Natural killer cell (primary cell): ENCODE results near the gene CSNK1G1. TPM values are rescaled to one million over a fixed set of nuclear protein-coding genes. Genes with fewer than 3 reads are reported as not detected.
A peak's percentile ranks its signal among the peaks of the same experiment; 100 is the strongest.

Source experiments
- ATAC-seq, 3 donors: fragments of 150-1000 bp in 2 of 3; fragments of 200-7000 bp in 1 of 3; cut with Tn5 transposase; 1 replicate in 1 of 3; 2 replicates in 2 of 3; pipeline ENCODE4 v1.10.0; 2021; ENCODE audit warnings: mild to moderate bottlenecking in 2 of 3, moderate library complexity in 2 of 3
- DNase-seq, 2 donors: peaks; one replicate each; pipeline versions ENCODE4 v3.0.0 to v3.0.0-alpha.2; 2013 to 2021; ENCODE audit warnings: mixed read lengths in 1 of 2
- H3K27ac ChIP-seq: one replicate; pipeline ENCODE4 v1.5.1; 2013; ENCODE audit warnings: mild to moderate bottlenecking, low read length
- H3K27me3 ChIP-seq: one replicate; pipeline ENCODE4 v1.6.1; 2013; ENCODE audit warnings: low read length; ENCODE audit not compliant: control insufficient read depth, insufficient read depth
- H3K36me3 ChIP-seq: one replicate; pipeline ENCODE4 v1.6.1; 2013; ENCODE audit warnings: low read length; ENCODE audit not compliant: control insufficient read depth, insufficient read depth
- H3K4me1 ChIP-seq: one replicate; pipeline ENCODE4 v1.6.1; 2013; ENCODE audit warnings: low read length; ENCODE audit not compliant: control insufficient read depth, insufficient read depth
- H3K4me3 ChIP-seq: one replicate; pipeline ENCODE4 v1.5.1; 2013; ENCODE audit warnings: low read length
- H3K9me3 ChIP-seq: one replicate; pipeline ENCODE4 v1.6.1; 2013; ENCODE audit warnings: low read length; ENCODE audit not compliant: control insufficient read depth, insufficient read depth
- H3K27ac Mint-ChIP-seq, 2 donors: one replicate each; pipeline ENCODE4 v1.8.0; 2022; ENCODE audit warnings: mild to moderate bottlenecking in 2 of 2, mixed read lengths in 2 of 2, moderate library complexity in 1 of 2
- H3K27me3 Mint-ChIP-seq, 2 donors: one replicate each; pipeline ENCODE4 v1.8.0; 2022; ENCODE audit warnings: low read depth in 2 of 2, mixed read lengths in 2 of 2
- H3K36me3 Mint-ChIP-seq: one replicate; pipeline ENCODE4 v1.8.0; 2022; ENCODE audit warnings: mixed read lengths
- H3K4me1 Mint-ChIP-seq, 2 donors: one replicate each; pipeline ENCODE4 v1.8.0; 2022; ENCODE audit warnings: mixed read lengths in 2 of 2
- H3K4me3 Mint-ChIP-seq: one replicate; pipeline ENCODE4 v1.8.0; 2022; ENCODE audit warnings: mild to moderate bottlenecking, moderate library complexity, mixed read lengths
- H3K9me3 Mint-ChIP-seq, 2 donors: one replicate each; pipeline ENCODE4 v1.8.0; 2022; ENCODE audit warnings: mixed read lengths in 2 of 2
- CTCF ChIP-seq: fragments of 200-600 bp; IDR thresholded peaks from one replicate; pipeline ENCODE4 v1.8.0; 2022; ENCODE audit warnings: antibody characterized with exemption
- WGBS: methylation state at CpG from one replicate; pipeline ENCODE4 v1.1.7; 2013; ENCODE audit warnings: missing lambda C conversion rate; ENCODE audit not compliant: insufficient coverage; 5-methylcytosine and 5-hydroxymethylcytosine counted together
- intact Hi-C: fragments of 100-400 bp; cut with micrococcal nuclease; formaldehyde crosslinking; loops from one replicate; pipeline ENCODE4 v1.14.2; 2022
- total RNA-seq, 4 donors: library from RNA; stranded (reverse); fragments of 120-200 nt in 1 of 4; gene quantifications; one replicate each; pipeline versions ENCODE4 v1.2.3 to v1.2.4, GENCODE V29; 2013 to 2022

The CSNK1G1 gene
- total RNA-seq, 3 donors from 2014 or later (not counting 1 experiment from before 2014, with no cell fraction given), result 26.2 to 36.8 (median 34.0) TPM

- H3K36me3 Mint-ChIP-seq, result no peaks in the 10 kb centered on the region
- H3K4me3 ChIP-seq, result no peak overlapping the region
- no peak overlapping the region for H3K27ac Mint-ChIP-seq
These were observed 5.3 kb upstream of the CSNK1G1 start for GRCh38 chr15:64361259-64361658.

GRCh38 chr15:64356710-64357040 is 702 bp upstream of the CSNK1G1 start:
- peak overlapping the region; percentile 22 for H3K27ac ChIP-seq
- DNase-seq (no peak), ATAC-seq (no peak)
- no peaks in the 10 kb centered on the region for H3K36me3 ChIP-seq
- H3K36me3 Mint-ChIP-seq, result no peaks in the 10 kb centered on the region
- no peaks in the 10 kb centered on the region for H3K27me3 Mint-ChIP-seq
- peaks cover 8% of the 10 kb centered on the region for H3K4me1 ChIP-seq
- peak overlapping the region; percentile 91 for H3K4me3 Mint-ChIP-seq
- WGBS, result 70% methylated on average over 5 of the region's 5 CpGs
- H3K4me1 Mint-ChIP-seq, result peaks cover 17 to 19% of the 10 kb centered on the region in 2 donors
- no peak for TF ChIP-seq CTCF
- no peaks in the 10 kb centered on the region for H3K9me3 Mint-ChIP-seq
- peak overlapping the region; percentile 84 for H3K4me3 ChIP-seq
- no peaks in the 10 kb centered on the region for H3K9me3 ChIP-seq
- no peaks in the 10 kb centered on the region for H3K27me3 ChIP-seq
- intact Hi-C loops, result loop anchor here (1.0 kb wide), 5 partner anchors 26 to 193 kb away; partner anchors contain the start of genes PPIB and TRIP4
- H3K27ac Mint-ChIP-seq, result peak overlapping the region; percentile 79 to 85

More at GRCh38 chr15:64361259-64361658, 5.3 kb upstream of the CSNK1G1 start:
- H3K27me3 Mint-ChIP-seq, result no peaks in the 10 kb centered on the region
- WGBS, result 100% methylated on average over 3 of the region's 4 CpGs
- no peaks in the 10 kb centered on the region for H3K9me3 Mint-ChIP-seq
- Histone ChIP-seq H3K4me1 (no peaks in the 10 kb centered on the region), H3K27me3 (no peaks in the 10 kb centered on the region), H3K27ac (no peak overlapping the region), H3K9me3 (no peaks in the 10 kb centered on the region), H3K36me3 (no peaks in the 10 kb centered on the region)
- TF ChIP-seq CTCF, result no peak
- DNase-seq (no peak), ATAC-seq (no peak)
- H3K4me3 Mint-ChIP-seq, result no peak overlapping the region
- peaks cover 5 to 6% of the 10 kb centered on the region in 2 donors for H3K4me1 Mint-ChIP-seq
- intact Hi-C loops, result no loop called here

GRCh38 chr15:64355348-64355943 is 527 bp downstream of the CSNK1G1 start:
- Histone ChIP-seq H3K27ac (peak overlapping the region; percentile 22), H3K9me3 (no peaks in the 10 kb centered on the region), H3K27me3 (no peaks in the 10 kb centered on the region), H3K36me3 (no peaks in the 10 kb centered on the region), H3K4me1 (peaks cover 8% of the 10 kb centered on the region), H3K4me3 (peak overlapping the region; percentile 84)
- Mint-ChIP-seq H3K4me1 (peaks cover 17 to 27% of the 10 kb centered on the region in 2 donors), H3K27ac (peak overlapping the region; percentile 79 to 85), H3K4me3 (peak overlapping the region; percentile 91), H3K9me3 (no peaks in the 10 kb centered on the region), H3K36me3 (no peaks in the 10 kb centered on the region), H3K27me3 (no peaks in the 10 kb centered on the region)
- peak; percentile 21 to 36 for DNase-seq
- peak; percentile 20 to 40 (median 25) for ATAC-seq
- TF ChIP-seq CTCF, result no peak
- intact Hi-C loops, result no loop called here
- under 1% methylated on average over 30 of the region's 30 CpGs for WGBS
